ENCODE results near the gene ARL15.

ARL15 gene

GRCh38 chr5:53884417-53884816, 426.0 kb downstream of the ARL15 start:
- no peak overlapping the region for H3K9ac ChIP-seq (ENCODE audit: low read depth, low read length)
- H3K4me1 ChIP-seq (ENCODE audit: insufficient read depth, low read length) = peaks cover 11% of the 10 kb centered on the region
- H3K4me3 ChIP-seq (ENCODE audit: low read depth in 1 of 2, low read length in 2 of 2) = no peak overlapping the region
- no peak overlapping the region for H2AFZ ChIP-seq (ENCODE audit: low read depth, low read length)
- peak overlapping the region; percentile 27 for H3K4me2 ChIP-seq (ENCODE audit: insufficient read depth, low read length)
- TF ChIP-seq EZH2 (IDR thresholded peaks at IDR 0.05; ENCODE audit: borderline replicate concordance, low read depth, low read length, severe bottlenecking) = no peak
- no peak for TF ChIP-seq CTCF (IDR thresholded peaks at IDR 0.05; ENCODE audit: borderline replicate concordance, extremely low read depth, low read length, poor library complexity, severe bottlenecking)
- DNase-seq (peak; percentile 53), ATAC-seq (ENCODE audit: insufficient read depth, low read depth) (peak; percentile 95)
- no peaks in the 10 kb centered on the region for H3K36me3 ChIP-seq (ENCODE audit: insufficient read depth, low read length)
- no peaks in the 10 kb centered on the region for H3K9me3 ChIP-seq (ENCODE audit: insufficient read depth, low read length, severe bottlenecking)
- H3K27me3 ChIP-seq (ENCODE audit: insufficient read depth, low read length, poor library complexity) = no peaks in the 10 kb centered on the region
- peak overlapping the region; percentile 40; the same call in 1 of the 2 replicates for H3K27ac ChIP-seq (ENCODE audit: low read length)
- no peaks in the 10 kb centered on the region for H4K20me1 ChIP-seq (ENCODE audit: insufficient read depth, low read length)
- H3K79me2 ChIP-seq (ENCODE audit: insufficient read depth, low read length) = no peaks in the 10 kb centered on the region

GRCh38 chr5:53882676-53883031, 427.7 kb downstream of the ARL15 start:
- H4K20me1 ChIP-seq (ENCODE audit: insufficient read depth, low read length) = no peaks in the 10 kb centered on the region
- peaks cover 11% of the 10 kb centered on the region for H3K4me1 ChIP-seq (ENCODE audit: insufficient read depth, low read length)
- H3K36me3 ChIP-seq (ENCODE audit: insufficient read depth, low read length) = no peaks in the 10 kb centered on the region
- no peak overlapping the region for H3K4me3 ChIP-seq (ENCODE audit: low read depth in 1 of 2, low read length in 2 of 2)
- H3K9me3 ChIP-seq (ENCODE audit: insufficient read depth, low read length, severe bottlenecking) = no peaks in the 10 kb centered on the region
- H3K9ac ChIP-seq (ENCODE audit: low read depth, low read length) = no peak overlapping the region
- H3K27me3 ChIP-seq (ENCODE audit: insufficient read depth, low read length, poor library complexity) = no peaks in the 10 kb centered on the region
- DNase-seq (no peak), ATAC-seq (ENCODE audit: insufficient read depth, low read depth) (no peak)
- no peak for TF ChIP-seq CTCF (IDR thresholded peaks at IDR 0.05; ENCODE audit: borderline replicate concordance, extremely low read depth, low read length, poor library complexity, severe bottlenecking)
- H3K4me2 ChIP-seq (ENCODE audit: insufficient read depth, low read length) = no peak overlapping the region
- no peak overlapping the region for H3K27ac ChIP-seq (ENCODE audit: low read length)
- H2AFZ ChIP-seq (ENCODE audit: low read depth, low read length) = no peak overlapping the region
- H3K79me2 ChIP-seq (ENCODE audit: insufficient read depth, low read length) = no peaks in the 10 kb centered on the region

GRCh38 chr5:53882006-53882675, 428.2 kb downstream of the ARL15 start:
- Histone ChIP-seq H3K9ac (ENCODE audit: low read depth, low read length) (no peak overlapping the region), H3K36me3 (ENCODE audit: insufficient read depth, low read length) (no peaks in the 10 kb centered on the region), H3K27ac (ENCODE audit: low read length) (no peak overlapping the region), H3K4me2 (ENCODE audit: insufficient read depth, low read length) (no peak overlapping the region), H3K9me3 (ENCODE audit: insufficient read depth, low read length, severe bottlenecking) (no peaks in the 10 kb centered on the region), H4K20me1 (ENCODE audit: insufficient read depth, low read length) (no peaks in the 10 kb centered on the region), H3K79me2 (ENCODE audit: insufficient read depth, low read length) (no peaks in the 10 kb centered on the region), H3K4me3 (ENCODE audit: low read depth in 1 of 2, low read length in 2 of 2) (no peak overlapping the region), H3K4me1 (ENCODE audit: insufficient read depth, low read length) (peaks cover 11% of the 10 kb centered on the region), H2AFZ (ENCODE audit: low read depth, low read length) (no peak overlapping the region), H3K27me3 (ENCODE audit: insufficient read depth, low read length, poor library complexity) (no peaks in the 10 kb centered on the region)
- TF ChIP-seq CTCF (IDR thresholded peaks at IDR 0.05; ENCODE audit: borderline replicate concordance, extremely low read depth, low read length, poor library complexity, severe bottlenecking) (no peak), EZH2 (IDR thresholded peaks at IDR 0.05; ENCODE audit: borderline replicate concordance, low read depth, low read length, severe bottlenecking) (no peak)
- ATAC-seq (ENCODE audit: insufficient read depth, low read depth) (no peak), DNase-seq (no peak)
